Keratinocyte (primary cell): ENCODE results near the gene TFAP2B.

ENCODE experiments used
- CTCF ChIP-seq, 3 experiments: IDR thresholded peaks in 1 of 3; conservative IDR thresholded peaks in 1 of 3; optimal IDR thresholded peaks in 1 of 3; 2 replicates in 2 of 3; 3 replicates in 1 of 3; pipeline versions ENCODE3 to v1.5.1; 2011; ENCODE audit warnings: low read length in 3 of 3, mild to moderate bottlenecking in 3 of 3, moderate library complexity in 2 of 3, control low read depth in 1 of 3, inconsistent platforms in 1 of 3; ENCODE audit not compliant: insufficient read depth in 2 of 3; ENCODE audit errors: extremely low read depth in 1 of 3
- EZH2 ChIP-seq: IDR thresholded peaks from one replicate; pipeline ENCODE4 v1.6.1; 2012; ENCODE audit warnings: inconsistent platforms, mild to moderate bottlenecking, low read length, moderate library complexity

- TF ChIP-seq CTCF (optimal IDR thresholded peaks at IDR 0.05 in 1 of 3, IDR thresholded peaks at IDR 0.05 in 1 of 3, conservative IDR thresholded peaks at IDR 0.05 in 1 of 3; ENCODE audit: extremely low read depth in 1 of 3, insufficient read depth in 2 of 3, low read length in 3 of 3) (no peak), EZH2 (no peak)
Observed at GRCh38 chr6:50834929-50835410, 16.3 kb downstream of the TFAP2B start.
